HepG2 (cell line): ENCODE data around the gene TGDS. TPM values are rescaled to one million over a fixed set of nuclear protein-coding genes. Genes with fewer than 3 reads are reported as not detected.

Source experiments
- ATAC-seq: fragments of 200-7000 bp; cut with Tn5 transposase; 3 replicates; pipeline ENCODE4 v1.9.1; 2020; ENCODE audit warnings: mild to moderate bottlenecking, moderate library complexity
- BruUV-seq: library from RNA; stranded (reverse); fragments of 400-500 nt; replicated peaks from 2 replicates; lab custom pipeline; 2021; lab: Mats Ljungman, UMichigan
- CTCF ChIA-PET: fragments of 300-600 bp; formaldehyde crosslinking; extraction: SDS; loops from one replicate; lab custom pipeline; 2021; ENCODE audit warnings: low total read pairs, inconsistent platforms, low intra/inter-chr PET ratio; lab: Yijun Ruan, JAX
- POLR2A ChIA-PET: fragments of 350-600 bp; sonication (Branson Sonifier 250); formaldehyde crosslinking; loops from one replicate; lab custom pipeline; 2020; ENCODE audit warnings: antibody characterized with exemption, inconsistent platforms; lab: Yijun Ruan, JAX
- DNase-seq: peaks from one replicate; pipeline ENCODE4 v3.0.0-alpha.2; 2015; ENCODE audit warnings: low spot score
- FAIRE-seq: peaks from 3 replicates; lab custom pipeline; 2011; peaks lifted over from hg19 to GRCh38; lab: Jason Lieb, UNC
- H2AFZ ChIP-seq: one replicate; pipeline ENCODE4 v1.6.1; 2011; ENCODE audit warnings: low read length, inconsistent platforms
- H3K27ac ChIP-seq: fragments of 300-600 bp; 3 replicates; pipeline ENCODE4 v1.8.0; 2011; ENCODE audit warnings: mixed run types, mild to moderate bottlenecking, mixed read lengths, low read length, inconsistent platforms; ENCODE audit not compliant: insufficient read depth; ENCODE audit errors: extremely low read length
- H3K27me3 ChIP-seq, 2 experiments: fragments of 200-600 bp in 1 of 2; 2 replicates in 1 of 2; 3 replicates in 1 of 2; pipeline versions ENCODE4 v1.6.0 to v1.8.0; 2011; ENCODE audit warnings: low read length in 2 of 2, mild to moderate bottlenecking in 2 of 2, moderate library complexity in 2 of 2, inconsistent platforms in 1 of 2; ENCODE audit not compliant: insufficient read depth in 2 of 2, control insufficient read depth in 1 of 2
- H3K36me3 ChIP-seq, 2 experiments: fragments of 200-600 bp in 1 of 2; replicated peaks in 1 of 2; 2 replicates in 1 of 2; 3 replicates in 1 of 2; pipeline versions ENCODE4 v1.5.1 to v1.8.0; 2011; ENCODE audit warnings: low read length in 2 of 2, inconsistent platforms in 1 of 2; ENCODE audit not compliant: insufficient read depth in 2 of 2, control insufficient read depth in 1 of 2
- H3K4me1 ChIP-seq: 2 replicates; pipeline ENCODE4 v1.5.1; 2012; ENCODE audit warnings: low read length, inconsistent platforms; ENCODE audit not compliant: insufficient read depth
- H3K4me2 ChIP-seq: 2 replicates; pipeline ENCODE4 v1.6.0; 2011; ENCODE audit warnings: low read depth, low read length, inconsistent platforms
- H3K4me3 ChIP-seq, 3 experiments: fragments of 200-600 bp in 1 of 3; sonication (generic), shearing (Covaris generic) in 1 of 3; replicated peaks in 1 of 3; 2 replicates each; pipeline ENCODE4 v1.5.1; 2011 to 2016; ENCODE audit warnings: low read length in 3 of 3, inconsistent platforms in 2 of 3, low read depth in 2 of 3, mild to moderate bottlenecking in 2 of 3, control low read depth in 1 of 3, mixed read lengths in 1 of 3; ENCODE audit not compliant: insufficient read depth in 1 of 3
- H3K79me2 ChIP-seq: one replicate; pipeline ENCODE4 v1.6.1; 2011; ENCODE audit warnings: low read length, inconsistent platforms; ENCODE audit not compliant: insufficient read depth
- H3K9ac ChIP-seq: 2 replicates; pipeline ENCODE4 v1.6.0; 2011; ENCODE audit warnings: mild to moderate bottlenecking, low read depth, low read length, inconsistent platforms; ENCODE audit not compliant: insufficient read depth
- H3K9me3 ChIP-seq: 2 replicates; pipeline ENCODE4 v1.5.1; 2012; ENCODE audit warnings: mild to moderate bottlenecking, low read length
- H4K20me1 ChIP-seq: 2 replicates; pipeline ENCODE4 v1.6.0; 2011; ENCODE audit warnings: inconsistent platforms, mild to moderate bottlenecking, low read length, moderate library complexity; ENCODE audit not compliant: insufficient read depth
- NFE2 ChIP-seq: sonication (generic); formaldehyde crosslinking; IDR thresholded peaks from 2 replicates; pipeline ENCODE4 v1.4.0; 2020; ENCODE audit warnings: missing genetic modification reagents
- RNF219 ChIP-seq: sonication (generic); formaldehyde crosslinking; IDR thresholded peaks from 2 replicates; pipeline ENCODE4 v1.5.0; 2020; ENCODE audit warnings: mild to moderate bottlenecking, missing genetic modification reagents
- SAFB2 ChIP-seq: sonication (generic); formaldehyde crosslinking; IDR thresholded peaks from 2 replicates; pipeline ENCODE4 v1.5.1; 2020; ENCODE audit warnings: missing genetic modification reagents, low read depth, mild to moderate bottlenecking, borderline replicate concordance
- ZNF318 ChIP-seq: sonication (generic); formaldehyde crosslinking; IDR thresholded peaks from 2 replicates; pipeline ENCODE4 v1.4.0; 2020; ENCODE audit warnings: mild to moderate bottlenecking, missing genetic modification reagents
- ZNF75D ChIP-seq: sonication (generic); formaldehyde crosslinking; IDR thresholded peaks from 2 replicates; pipeline ENCODE4 v1.8.1; 2023; ENCODE audit warnings: missing genetic modification reagents, mild to moderate bottlenecking, borderline replicate concordance
- ZNF770 ChIP-seq: sonication (generic); formaldehyde crosslinking; IDR thresholded peaks from 2 replicates; pipeline ENCODE4 v1.5.0; 2020; ENCODE audit warnings: mild to moderate bottlenecking, missing genetic modification reagents
- WGBS: methylation state at CpG from one replicate; pipeline ENCODE4 v1.1.6; 2017; ENCODE audit warnings: low lambda C conversion rate; 5-methylcytosine and 5-hydroxymethylcytosine counted together
- in situ Hi-C: cut with HindIII; loops from 2 replicates; pipeline ENCODE4 v1.10.0; 2017; ENCODE audit warnings: low pct_unique_long_range_greater_than_20kb; ENCODE audit not compliant: extremely low pct_ligation_motif_present
- intact Hi-C: fragments of 100-400 bp; cut with micrococcal nuclease; formaldehyde crosslinking; loops from one replicate; pipeline ENCODE4 v1.10.0; 2022; ENCODE audit not compliant: unreplicated experiment
- polyA plus RNA-seq, 8 experiments: library from polyadenylated mRNA; depleted of rRNA in 3 of 8; stranded (reverse) in 7 of 8; unstranded in 1 of 8; fragments of >200 nt; fragmentation: Illumina TruSeq in 4 of 8; extraction: Trizol in 4 of 8; gene quantifications; 2 replicates each; pipeline versions ENCODE4 v1.2.1 to v1.2.3, GENCODE V29; 2011 to 2016; ENCODE audit warnings: low read depth in 4 of 8, missing spikeins in 1 of 8, mixed read lengths in 1 of 8; ENCODE audit not compliant: insufficient read depth in 1 of 8
- total RNA-seq, 5 experiments: library from RNA; depleted of rRNA; stranded (reverse); fragments of >200 nt; fragmentation: Illumina TruSeq; extraction: Trizol; gene quantifications; 2 replicates each; pipeline ENCODE4 v1.2.3, GENCODE V29; 2016; ENCODE audit warnings: low read depth in 1 of 5
- TF ChIP-seq, protein P1 (sequence below): fragments of 450-650 bp; IDR thresholded peaks from 2 replicates; pipeline ENCODE4 v1.6.1; 2017; ENCODE audit warnings: mild to moderate bottlenecking

The TGDS gene
- total and polyA plus RNA-seq, 2 of the 13 experiments (the other 11 are each of a cell fraction or from before 2014, with no cell fraction given): 15.5 to 17.9 TPM

- H4K20me1 ChIP-seq: no peaks in the 10 kb centered on the region
- WGBS: 48% methylated on average over 4 of the region's 4 CpGs
- no peak overlapping the region for H2AFZ ChIP-seq
- H3K36me3 ChIP-seq: no peaks in the 10 kb centered on the region
- in situ Hi-C loops (no loop called here), intact Hi-C loops (no loop called here)
- CTCF ChIA-PET: no interaction called here
- BruUV-seq: no TSS peak
- H3K9ac ChIP-seq: no peak overlapping the region
- no peaks in the 10 kb centered on the region for H3K9me3 ChIP-seq
- H3K79me2 ChIP-seq: no peaks in the 10 kb centered on the region
- H3K27me3 ChIP-seq: peaks cover 0 to 4% of the 10 kb centered on the region in 2 experiments; a peak in 1 of 5 replicates
- no peaks in the 10 kb centered on the region for H3K4me1 ChIP-seq
- H3K27ac ChIP-seq: no peak overlapping the region
- TF ChIP-seq RNF219 (CRISPR knock-in tag) (no peak), NFE2 (CRISPR knock-in tag) (no peak), SAFB2 (no peak), ZNF75D (CRISPR knock-in tag) (no peak), ZNF318 (CRISPR knock-in tag) (no peak), ZNF770 (CRISPR knock-in tag) (no peak)
- TF ChIP-seq, protein P1, sequence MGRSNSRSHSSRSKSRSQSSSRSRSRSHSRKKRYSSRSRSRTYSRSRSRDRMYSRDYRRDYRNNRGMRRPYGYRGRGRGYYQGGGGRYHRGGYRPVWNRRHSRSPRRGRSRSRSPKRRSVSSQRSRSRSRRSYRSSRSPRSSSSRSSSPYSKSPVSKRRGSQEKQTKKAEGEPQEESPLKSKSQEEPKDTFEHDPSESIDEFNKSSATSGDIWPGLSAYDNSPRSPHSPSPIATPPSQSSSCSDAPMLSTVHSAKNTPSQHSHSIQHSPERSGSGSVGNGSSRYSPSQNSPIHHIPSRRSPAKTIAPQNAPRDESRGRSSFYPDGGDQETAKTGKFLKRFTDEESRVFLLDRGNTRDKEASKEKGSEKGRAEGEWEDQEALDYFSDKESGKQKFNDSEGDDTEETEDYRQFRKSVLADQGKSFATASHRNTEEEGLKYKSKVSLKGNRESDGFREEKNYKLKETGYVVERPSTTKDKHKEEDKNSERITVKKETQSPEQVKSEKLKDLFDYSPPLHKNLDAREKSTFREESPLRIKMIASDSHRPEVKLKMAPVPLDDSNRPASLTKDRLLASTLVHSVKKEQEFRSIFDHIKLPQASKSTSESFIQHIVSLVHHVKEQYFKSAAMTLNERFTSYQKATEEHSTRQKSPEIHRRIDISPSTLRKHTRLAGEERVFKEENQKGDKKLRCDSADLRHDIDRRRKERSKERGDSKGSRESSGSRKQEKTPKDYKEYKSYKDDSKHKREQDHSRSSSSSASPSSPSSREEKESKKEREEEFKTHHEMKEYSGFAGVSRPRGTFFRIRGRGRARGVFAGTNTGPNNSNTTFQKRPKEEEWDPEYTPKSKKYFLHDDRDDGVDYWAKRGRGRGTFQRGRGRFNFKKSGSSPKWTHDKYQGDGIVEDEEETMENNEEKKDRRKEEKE: no peak
- TF ChIP-seq, all 625 proteins: peak for 0
- H3K4me2 ChIP-seq: no peak overlapping the region
- no peak for ATAC-seq
- POLR2A ChIA-PET: no interaction called here
- DNase-seq: no peak
- FAIRE-seq: no peak
- no peak overlapping the region for H3K4me3 ChIP-seq
Measured at GRCh38 chr13:94612050-94612449, 16.1 kb upstream of the TGDS start.
